Measurements from ENCODE around the gene FRRS1. TPM values are rescaled to one million over a fixed set of nuclear protein-coding genes. Genes with fewer than 3 reads are reported as not detected.

The FRRS1 gene
- total and polyA plus RNA-seq, 10 of the 15 experiments (the other 5 are each of a cell fraction or from before 2014, with no cell fraction given), result 0.13 to 18.9 (median 8.0) TPM

- ChIA-PET SMC1A (ENCODE audit: uncharacterized antibody, unreplicated experiment) (interaction anchor here (0.8 to 2.0 kb wide), 4 partner anchors 11 to 648 kb away, joined by 3 to 9 read pairs (median 5); no protein-coding TSS in a partner anchor), POLR2A (no interaction called here), CTCF (interaction anchor here (0.8 to 2.0 kb wide), 5 partner anchors 644 to 1058 kb away, joined by 3 to 14 read pairs (median 6); partner anchors contain the start of gene GPR88), RAD21 (ENCODE audit: unreplicated experiment) (interaction anchor here (0.9 to 1.6 kb wide), 5 partner anchors 222 to 1058 kb away, joined by 3 to 7 read pairs (median 4); no protein-coding TSS in a partner anchor)
- Histone ChIP-seq H3K27ac (ENCODE audit: control insufficient read depth, insufficient read depth) (no peak overlapping the region), H3K9me3 (replicated peaks; ENCODE audit: control insufficient read depth, insufficient read depth, low read length) (no peaks in the 10 kb centered on the region), H3K27me3 (replicated peaks in 1 of 2; ENCODE audit: control insufficient read depth in 2 of 2, insufficient read depth in 2 of 2, low read length in 1 of 2) (no peaks in the 10 kb centered on the region), H3K4me2 (ENCODE audit: control insufficient read depth, insufficient read depth) (no peak overlapping the region), H3K4me1 (ENCODE audit: control insufficient read depth, insufficient read depth, low read length) (peaks cover 10% of the 10 kb centered on the region), H3K9ac (ENCODE audit: control insufficient read depth, insufficient read depth, low read length) (no peak overlapping the region), H3K79me2 (ENCODE audit: control insufficient read depth, insufficient read depth, low read length) (no peaks in the 10 kb centered on the region), H3K4me3 (no peak overlapping the region), H2AFZ (ENCODE audit: control insufficient read depth, low read depth, low read length) (peak overlapping the region; percentile 26; the same call in 1 of the 2 replicates), H3K36me3 (ENCODE audit: control insufficient read depth in 2 of 2, insufficient read depth in 2 of 2, low read length in 1 of 2) (no peaks in the 10 kb centered on the region), H4K20me1 (ENCODE audit: control insufficient read depth, insufficient read depth) (no peaks in the 10 kb centered on the region)
- WGBS (ENCODE audit: insufficient coverage, insufficient replicate concordance, low lambda C conversion rate, missing lambda C conversion rate), result 93% methylated on average over 1 of the region's 1 CpG
- no peak for ATAC-seq
- BruUV-seq (replicated peaks), result no TSS peak
- intact Hi-C loops (cut with micrococcal nuclease; ENCODE audit: unreplicated experiment) (loop anchor here (5.0 kb wide), 1 partner anchor 51 kb away; no protein-coding TSS in a partner anchor), in situ Hi-C loops (cut with MboI) (loop anchor here (5.0 kb wide), 2 partner anchors 646 to 1056 kb away; no protein-coding TSS in a partner anchor)
- FAIRE-seq, result no peak
- no peak for DNase-seq (ENCODE audit: low read depth, low spot score)
- no peak for TF ChIP-seq POLR2AphosphoS2 (IDR thresholded peaks at IDR 0.05; ENCODE audit: low read depth, low read length)
- TF ChIP-seq ATF2 (IDR thresholded peaks at IDR 0.05; ENCODE audit: low read length), result no peak
Measured at GRCh38 chr1:99811075-99811474, 44.6 kb upstream of the FRRS1 start.

GRCh38 chr1:99808391-99809115 is 42.1 kb upstream of the FRRS1 start:
- BruUV-seq (replicated peaks), result no TSS peak
- in situ Hi-C loops (cut with MboI) (loop anchor here (5.0 kb wide), 1 partner anchor 229 kb away; a partner anchor contains a TSS), intact Hi-C loops (cut with micrococcal nuclease; ENCODE audit: unreplicated experiment) (loop anchor here (1.0 to 10.0 kb wide), 7 partner anchors 226 to 1060 kb away; partner anchors contain the start of genes CDC14A and GPR88)
- Histone ChIP-seq H3K4me3 (no peak overlapping the region), H3K9me3 (replicated peaks; ENCODE audit: control insufficient read depth, insufficient read depth, low read length) (no peaks in the 10 kb centered on the region), H3K4me1 (ENCODE audit: control insufficient read depth, insufficient read depth, low read length) (peaks cover 10% of the 10 kb centered on the region), H2AFZ (ENCODE audit: control insufficient read depth, low read depth, low read length) (peak overlapping the region; percentile 98), H3K27me3 (replicated peaks in 1 of 2; ENCODE audit: control insufficient read depth in 2 of 2, insufficient read depth in 2 of 2, low read length in 1 of 2) (no peaks in the 10 kb centered on the region), H3K9ac (ENCODE audit: control insufficient read depth, insufficient read depth, low read length) (peak overlapping the region; percentile 51), H3K4me2 (ENCODE audit: control insufficient read depth, insufficient read depth) (peak overlapping the region; percentile 90), H3K36me3 (ENCODE audit: control insufficient read depth in 2 of 2, insufficient read depth in 2 of 2, low read length in 1 of 2) (no peaks in the 10 kb centered on the region), H4K20me1 (ENCODE audit: control insufficient read depth, insufficient read depth) (no peaks in the 10 kb centered on the region), H3K79me2 (ENCODE audit: control insufficient read depth, insufficient read depth, low read length) (no peaks in the 10 kb centered on the region), H3K27ac (ENCODE audit: control insufficient read depth, insufficient read depth) (peak overlapping the region; percentile 67)
- 12% methylated on average over 7 of the region's 7 CpGs for WGBS (ENCODE audit: insufficient coverage, insufficient replicate concordance, low lambda C conversion rate, missing lambda C conversion rate)
- ChIA-PET CTCF (interaction anchor here (3.3 to 3.5 kb wide), 2 partner anchors 652 to 1060 kb away, joined by 17 to 32 read pairs; no protein-coding TSS in a partner anchor), SMC1A (ENCODE audit: uncharacterized antibody, unreplicated experiment) (interaction anchor here (0.6 to 1.0 kb wide), 3 partner anchors 227 to 1061 kb away, joined by 3 read pairs; no protein-coding TSS in a partner anchor), RAD21 (ENCODE audit: unreplicated experiment) (no interaction called here), POLR2A (interaction anchor here (1.0 kb wide), 1 partner anchor 459 kb away, joined by 3 read pairs; no protein-coding TSS in a partner anchor)
- peak; percentile 96 for ATAC-seq
- FAIRE-seq, result peak; percentile 77
- DNase-seq (ENCODE audit: low read depth, low spot score), result peak; percentile 79
- TF ChIP-seq DPF2 (IDR thresholded peaks at IDR 0.05) (peak; percentile 26; the same call in 1 of the 2 replicates), SUZ12 (IDR thresholded peaks at IDR 0.05; ENCODE audit: unreplicated experiment) (no peak), IRF5 (IDR thresholded peaks at IDR 0.05; ENCODE audit: borderline replicate concordance) (no peak), PRDM15 (CRISPR knock-in tag; IDR thresholded peaks at IDR 0.05) (no peak), ZNF622 (IDR thresholded peaks at IDR 0.05) (no peak), FOXM1 (IDR thresholded peaks at IDR 0.05; ENCODE audit: low read depth, low read length) (0 out of 2 replicates have a peak, but pooled peaks have one; percentile 44)
